IMR-90 (cell line): ENCODE measurements around the gene CUL1. TPM values are rescaled to one million over a fixed set of nuclear protein-coding genes. Genes with fewer than 3 reads are reported as not detected.

Experiments
- ATAC-seq: fragments of 200-7000 bp; cut with Tn5 transposase; 2 replicates; pipeline ENCODE4 v1.9.1; 2020; ENCODE audit warnings: low read depth, mild to moderate bottlenecking, moderate library complexity
- BruUV-seq: library from RNA; stranded (reverse); fragments of 400-500 nt; replicated peaks from 2 replicates; lab custom pipeline; 2021; lab: Mats Ljungman, UMichigan
- CTCF ChIA-PET: fragments of 300-600 bp; formaldehyde crosslinking; extraction: SDS; loops from one replicate; lab custom pipeline; 2021; ENCODE audit warnings: antibody characterized with exemption; lab: Yijun Ruan, JAX
- POLR2A ChIA-PET: fragments of 300-600 bp; sonication (Branson Sonifier 250); formaldehyde crosslinking; loops from one replicate; lab custom pipeline; 2022; ENCODE audit warnings: antibody characterized with exemption; ENCODE audit not compliant: unreplicated experiment; lab: Charles Lee
- DNase-seq: peaks from one replicate; pipeline ENCODE4 v3.0.0; 2013
- H2AFZ ChIP-seq: replicated peaks from 2 replicates; pipeline ENCODE3; 2013; ENCODE audit warnings: low read length, mild to moderate bottlenecking; ENCODE audit not compliant: poor library complexity
- H2AK5ac ChIP-seq: 2 replicates; pipeline ENCODE4 v1.6.1; 2013; ENCODE audit warnings: low read depth, low read length, inconsistent platforms
- H2AK9ac ChIP-seq: replicated peaks from 2 replicates; pipeline ENCODE3; 2013; ENCODE audit warnings: mild to moderate bottlenecking, low read depth, low read length, moderate library complexity; ENCODE audit not compliant: poor library complexity
- H2BK120ac ChIP-seq: 2 replicates; pipeline ENCODE4 v1.6.1; 2013; ENCODE audit warnings: low read depth, low read length, inconsistent platforms
- H2BK15ac ChIP-seq: 3 replicates; pipeline ENCODE4 v1.6.1; 2013; ENCODE audit warnings: low read depth, low read length, inconsistent platforms
- H2BK20ac ChIP-seq: 2 replicates; pipeline ENCODE4 v1.6.1; 2013; ENCODE audit warnings: low read depth, mild to moderate bottlenecking, inconsistent platforms, low read length, moderate library complexity
- H2BK5ac ChIP-seq: 2 replicates; pipeline ENCODE4 v1.6.1; 2013; ENCODE audit warnings: mild to moderate bottlenecking, low read depth, low read length, inconsistent platforms; ENCODE audit not compliant: poor library complexity, severe bottlenecking
- H3K14ac ChIP-seq: replicated peaks from 2 replicates; pipeline ENCODE4 v1.6.1; 2013; ENCODE audit warnings: low read depth, low read length, inconsistent platforms
- H3K18ac ChIP-seq: 2 replicates; pipeline ENCODE4 v1.6.1; 2013; ENCODE audit warnings: low read depth, low read length, control low read depth
- H3K23ac ChIP-seq: 2 replicates; pipeline ENCODE4 v1.6.1; 2013; ENCODE audit warnings: low read depth, low read length, inconsistent platforms
- H3K27ac ChIP-seq: 2 replicates; pipeline ENCODE4 v1.5.1; 2013; ENCODE audit warnings: mild to moderate bottlenecking, control low read depth, low read length; ENCODE audit not compliant: insufficient read depth
- H3K27me3 ChIP-seq: 2 replicates; pipeline ENCODE4 v1.6.1; 2013; ENCODE audit warnings: low read length; ENCODE audit not compliant: control insufficient read depth, insufficient read depth
- H3K36me3 ChIP-seq: 2 replicates; pipeline ENCODE4 v1.6.1; 2013; ENCODE audit warnings: low read length, mixed read lengths; ENCODE audit not compliant: control insufficient read depth, insufficient read depth
- H3K4ac ChIP-seq: 2 replicates; pipeline ENCODE4 v1.6.1; 2013; ENCODE audit warnings: low read depth, low read length, inconsistent platforms
- H3K4me1 ChIP-seq: 2 replicates; pipeline ENCODE4 v1.6.1; 2013; ENCODE audit warnings: low read length, mixed read lengths; ENCODE audit not compliant: control insufficient read depth, insufficient read depth
- H3K4me2 ChIP-seq: 2 replicates; pipeline ENCODE4 v1.6.1; 2013; ENCODE audit warnings: low read depth, mild to moderate bottlenecking, control low read depth, low read length, moderate library complexity
- H3K4me3 ChIP-seq: 2 replicates; pipeline ENCODE4 v1.5.1; 2013; ENCODE audit warnings: low read depth, mild to moderate bottlenecking, control low read depth, low read length, moderate library complexity; ENCODE audit not compliant: insufficient read depth
- H3K56ac ChIP-seq: 2 replicates; pipeline ENCODE4 v1.6.1; 2013; ENCODE audit warnings: low read length, inconsistent platforms; ENCODE audit not compliant: insufficient read depth; ENCODE audit errors: extremely low read depth
- H3K79me1 ChIP-seq, 2 experiments: 2 replicates each; pipeline ENCODE4 v1.6.1; 2013; ENCODE audit warnings: low read length in 2 of 2, inconsistent platforms in 1 of 2, low read depth in 1 of 2
- H3K9ac ChIP-seq: 2 replicates; pipeline ENCODE4 v1.6.1; 2013; ENCODE audit warnings: low read depth, low read length, control low read depth
- H3K9me1 ChIP-seq: 2 replicates; pipeline ENCODE4 v1.6.1; 2013; ENCODE audit warnings: low read length, inconsistent platforms; ENCODE audit not compliant: insufficient read depth
- H3K9me3 ChIP-seq: 2 replicates; pipeline ENCODE4 v1.6.1; 2013; ENCODE audit warnings: low read length; ENCODE audit not compliant: control insufficient read depth, insufficient read depth
- H4K20me1 ChIP-seq: 2 replicates; pipeline ENCODE4 v1.6.1; 2013; ENCODE audit warnings: low read length, inconsistent platforms; ENCODE audit not compliant: insufficient read depth
- H4K5ac ChIP-seq: 2 replicates; pipeline ENCODE4 v1.6.1; 2013; ENCODE audit warnings: mild to moderate bottlenecking, low read depth, low read length, control low read depth
- H4K8ac ChIP-seq, 2 experiments: 2 replicates each; pipeline ENCODE4 v1.6.1; 2013; ENCODE audit warnings: low read depth in 2 of 2, low read length in 2 of 2, control low read depth in 1 of 2, inconsistent platforms in 1 of 2
- H4K91ac ChIP-seq: 2 replicates; pipeline ENCODE4 v1.6.1; 2013; ENCODE audit warnings: low read depth, low read length, inconsistent platforms; ENCODE audit not compliant: insufficient read depth
- BHLHE40 ChIP-seq: fragments of 150-350 bp; IDR thresholded peaks from 2 replicates; pipeline ENCODE4 v1.6.1; 2016; ENCODE audit warnings: mild to moderate bottlenecking, low read depth, low read length
- CHD1 ChIP-seq: IDR thresholded peaks from 2 replicates; pipeline ENCODE4 v1.6.1; 2012; ENCODE audit warnings: low read depth, low read length, improper control_type of control experiment
- ELK1 ChIP-seq: fragments of 150-350 bp; IDR thresholded peaks from 2 replicates; pipeline ENCODE4 v1.6.1; 2016; ENCODE audit warnings: low read depth, mild to moderate bottlenecking, low read length, moderate library complexity, borderline replicate concordance
- FOS ChIP-seq: fragments of 150-350 bp; IDR thresholded peaks from 2 replicates; pipeline ENCODE4 v1.6.1; 2016; ENCODE audit warnings: low read depth, low read length
- MAFK ChIP-seq: IDR thresholded peaks from 2 replicates; pipeline ENCODE4 v1.6.1; 2012; ENCODE audit warnings: low read depth, low read length, improper control_type of control experiment
- MXI1 ChIP-seq: IDR thresholded peaks from 2 replicates; pipeline ENCODE4 v1.6.1; 2012; ENCODE audit warnings: low read depth, mild to moderate bottlenecking, low read length, moderate library complexity, borderline replicate concordance
- POLR2A ChIP-seq: IDR thresholded peaks from 2 replicates; pipeline ENCODE4 v1.6.1; 2012; ENCODE audit warnings: mild to moderate bottlenecking, low read depth, low read length
- WGBS, 2 experiments: methylation state at CpG; one replicate each; pipeline versions ENCODE4 v1.1.5 to v1.1.7; 2013; ENCODE audit warnings: missing lambda C conversion rate in 2 of 2; ENCODE audit not compliant: insufficient read length in 1 of 2; ENCODE audit errors: extremely low coverage in 2 of 2; 5-methylcytosine and 5-hydroxymethylcytosine counted together
- dilution Hi-C: fragments of 300-500 bp; cut with HindIII; formaldehyde crosslinking; loops from one replicate; pipeline ENCODE4 v1.14.3; 2018; ENCODE audit warnings: low sequenced_read_pairs; ENCODE audit not compliant: unreplicated experiment
- in situ Hi-C: fragments of 300-500 bp; cut with MboI; formaldehyde crosslinking; loops from 3 replicates; pipeline ENCODE4 v1.14.3; 2019; ENCODE audit warnings: low sequenced_read_pairs, inconsistent platforms, mixed read lengths
- intact Hi-C: fragments of 100-400 bp; cut with micrococcal nuclease; formaldehyde crosslinking; loops from 2 replicates; pipeline ENCODE4 v1.10.0; 2022
- polyA plus RNA-seq, 3 experiments: library from polyadenylated mRNA; depleted of rRNA; stranded (reverse); fragments of >200 nt; gene quantifications; 2 replicates each; pipeline ENCODE4 v1.2.3, GENCODE V29; 2012; ENCODE audit warnings: low replicate concordance in 1 of 3
- total RNA-seq: library from RNA; depleted of rRNA; stranded (reverse); fragments of >200 nt; gene quantifications from 2 replicates; pipeline ENCODE4 v1.2.3, GENCODE V29; 2012
- TF ChIP-seq, protein P1 (sequence below): fragments of 150-350 bp; IDR thresholded peaks from 2 replicates; pipeline ENCODE4 v1.6.1; 2017; ENCODE audit warnings: mild to moderate bottlenecking, antibody characterized with exemption, low read length, low read depth

CUL1 gene
- total and polyA plus RNA-seq, 2 of the 4 experiments (the other 2 are of a cell fraction), result 44.0 to 46.2 TPM

- TF ChIP-seq POLR2A (no peak), MAFK (no peak), MXI1 (no peak), FOS (no peak), BHLHE40 (no peak), CHD1 (no peak), ELK1 (no peak)
- TF ChIP-seq, protein P1, sequence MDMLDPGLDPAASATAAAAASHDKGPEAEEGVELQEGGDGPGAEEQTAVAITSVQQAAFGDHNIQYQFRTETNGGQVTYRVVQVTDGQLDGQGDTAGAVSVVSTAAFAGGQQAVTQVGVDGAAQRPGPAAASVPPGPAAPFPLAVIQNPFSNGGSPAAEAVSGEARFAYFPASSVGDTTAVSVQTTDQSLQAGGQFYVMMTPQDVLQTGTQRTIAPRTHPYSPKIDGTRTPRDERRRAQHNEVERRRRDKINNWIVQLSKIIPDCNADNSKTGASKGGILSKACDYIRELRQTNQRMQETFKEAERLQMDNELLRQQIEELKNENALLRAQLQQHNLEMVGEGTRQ, result no peak
- CTCF ChIA-PET, result no interaction called here
- no peak for DNase-seq
- H3K36me3 ChIP-seq, result no peaks in the 10 kb centered on the region
- no peak overlapping the region for H2BK15ac ChIP-seq
- no peaks in the 10 kb centered on the region for H3K9me1 ChIP-seq
- no peak overlapping the region for H3K14ac ChIP-seq
- no peak overlapping the region for H4K8ac ChIP-seq
- H2BK120ac ChIP-seq, result no peak overlapping the region
- H4K5ac ChIP-seq, result no peak overlapping the region
- no peak overlapping the region for H2AFZ ChIP-seq
- H3K4me2 ChIP-seq, result no peak overlapping the region
- H3K18ac ChIP-seq, result no peak overlapping the region
- no peak overlapping the region for H3K4ac ChIP-seq
- in situ Hi-C loops (no loop called here), dilution Hi-C loops (no loop called here), intact Hi-C loops (no loop called here)
- no peak overlapping the region for H3K23ac ChIP-seq
- no peaks in the 10 kb centered on the region for H4K20me1 ChIP-seq
- no peak overlapping the region for H2AK5ac ChIP-seq
- no peak overlapping the region for H3K27ac ChIP-seq
- ATAC-seq, result no peak
- H3K4me3 ChIP-seq, result no peak overlapping the region
- peaks cover 4% of the 10 kb centered on the region for H3K9me3 ChIP-seq
- no peak overlapping the region for H2BK20ac ChIP-seq
- WGBS, 2 experiments, result no CpG with 5 or more reads among the region's 3 CpGs
- no peaks in the 10 kb centered on the region for H3K79me1 ChIP-seq
- no peaks in the 10 kb centered on the region for H3K4me1 ChIP-seq
- BruUV-seq, result no TSS peak
- H3K56ac ChIP-seq, result no peak overlapping the region
- POLR2A ChIA-PET, result no interaction called here
- H3K27me3 ChIP-seq, result no peaks in the 10 kb centered on the region; the same call in 1 of the 2 replicates
- H2AK9ac ChIP-seq, result no peak overlapping the region
- no peak overlapping the region for H4K91ac ChIP-seq
- H3K9ac ChIP-seq, result no peak overlapping the region
- no peak overlapping the region for H2BK5ac ChIP-seq
Measured at GRCh38 chr7:148676291-148676690, 22.4 kb upstream of the CUL1 start.
